GM12874 (cell line): Measurements from ENCODE around the gene GUCY2D.

ENCODE experiments used
- CTCF ChIP-seq: IDR thresholded peaks from 2 replicates; pipeline ENCODE4 v1.5.1; 2011; ENCODE audit warnings: low read depth, mild to moderate bottlenecking, control low read depth, low read length, moderate library complexity; ENCODE audit not compliant: insufficient read depth

The GUCY2D gene

GRCh38 chr17:8015236-8015956, 13.0 kb downstream of the GUCY2D start:
- no peak for TF ChIP-seq CTCF

GRCh38 chr17:8015957-8016631, 13.7 kb downstream of the GUCY2D start:
- TF ChIP-seq CTCF, result no peak

- peak; percentile 80 for TF ChIP-seq CTCF
Observed at GRCh38 chr17:8016632-8017424, 14.4 kb downstream of the GUCY2D start.

- TF ChIP-seq CTCF, result no peak
Observed at GRCh38 chr17:8018436-8018835, 16.0 kb downstream of the GUCY2D start.

GRCh38 chr17:8019166-8019565, 16.8 kb downstream of the GUCY2D start:
- TF ChIP-seq CTCF, result no peak

- no peak for TF ChIP-seq CTCF
Observed at GRCh38 chr17:8019665-8020650, 17.5 kb downstream of the GUCY2D start.
